ENCODE results near the gene ODAD3.
"Not testable (repeated sequence)": the region's sequence is repeated elsewhere in the genome, so short reads cannot be mapped to it uniquely, and the experiment has no call there.

ODAD3 gene

GRCh38 chr19:11479090-11479897, 44.4 kb upstream of the ODAD3 start:
- Histone ChIP-seq H3K9me3 (ENCODE audit: insufficient read depth, low read length) (no peaks in the 10 kb centered on the region), H3K27ac (ENCODE audit: low read length) (no peak overlapping the region), H3K79me2 (ENCODE audit: low read length) (no peaks in the 10 kb centered on the region), H4K20me1 (ENCODE audit: insufficient read depth, low read length) (no peaks in the 10 kb centered on the region), H3K9ac (ENCODE audit: low read length) (no peak overlapping the region), H3K27me3 (ENCODE audit: low read depth, low read length) (no peaks in the 10 kb centered on the region), H3K4me2 (ENCODE audit: low read length) (peak overlapping the region; percentile 30), H3K4me1 (ENCODE audit: low read length) (peaks cover 27% of the 10 kb centered on the region), H3K4me3 (ENCODE audit: low read length) (no peak overlapping the region), H2AFZ (ENCODE audit: low read depth, low read length) (peak overlapping the region; percentile 51; the same call in 1 of the 2 replicates), H3K36me3 (replicated peaks; ENCODE audit: low read depth, low read length) (no peaks in the 10 kb centered on the region)
- TF ChIP-seq EZH2phosphoT487 (IDR thresholded peaks at IDR 0.05; ENCODE audit: low read depth) (no peak), CTCF (IDR thresholded peaks at IDR 0.05; ENCODE audit: low read depth, low read length) (no peak)

- Histone ChIP-seq H3K4me2 (ENCODE audit: low read length) (peak overlapping the region; percentile 30), H3K27me3 (ENCODE audit: low read depth, low read length) (no peaks in the 10 kb centered on the region), H4K20me1 (ENCODE audit: insufficient read depth, low read length) (no peaks in the 10 kb centered on the region)
Measured at GRCh38 chr19:11478167-11479089, 43.5 kb upstream of the ODAD3 start.

GRCh38 chr19:11475861-11476260, 40.9 kb upstream of the ODAD3 start:
- Histone ChIP-seq H3K4me1 (ENCODE audit: low read length) (peaks cover 20% of the 10 kb centered on the region), H3K9ac (ENCODE audit: low read length) (no peak overlapping the region), H3K36me3 (replicated peaks; ENCODE audit: low read depth, low read length) (no peaks in the 10 kb centered on the region), H3K4me3 (ENCODE audit: low read length) (no peak overlapping the region), H3K27me3 (ENCODE audit: low read depth, low read length) (no peaks in the 10 kb centered on the region), H3K4me2 (ENCODE audit: low read length) (no peak overlapping the region), H3K79me2 (ENCODE audit: low read length) (no peaks in the 10 kb centered on the region), H2AFZ (ENCODE audit: low read depth, low read length) (no peak overlapping the region), H4K20me1 (ENCODE audit: insufficient read depth, low read length) (no peaks in the 10 kb centered on the region), H3K9me3 (ENCODE audit: insufficient read depth, low read length) (no peaks in the 10 kb centered on the region), H3K27ac (ENCODE audit: low read length) (no peak overlapping the region)
- TF ChIP-seq EZH2phosphoT487 (IDR thresholded peaks at IDR 0.05; ENCODE audit: low read depth) (no peak), CTCF (IDR thresholded peaks at IDR 0.05; ENCODE audit: low read depth, low read length) (no peak)

More at GRCh38 chr19:11478167-11479089, 43.5 kb upstream of the ODAD3 start:
- no peak overlapping the region for H3K4me3 ChIP-seq (ENCODE audit: low read length)
- H3K27ac ChIP-seq (ENCODE audit: low read length), result no peak overlapping the region
- H2AFZ ChIP-seq (ENCODE audit: low read depth, low read length), result peak overlapping the region; percentile 51; the same call in 1 of the 2 replicates
- H3K9ac ChIP-seq (ENCODE audit: low read length), result no peak overlapping the region
- no peak for TF ChIP-seq CTCF (IDR thresholded peaks at IDR 0.05; ENCODE audit: low read depth, low read length)
- no peak for TF ChIP-seq EZH2phosphoT487 (IDR thresholded peaks at IDR 0.05; ENCODE audit: low read depth)
- no peaks in the 10 kb centered on the region for H3K36me3 ChIP-seq (replicated peaks; ENCODE audit: low read depth, low read length)
- H3K9me3 ChIP-seq (ENCODE audit: insufficient read depth, low read length), result no peaks in the 10 kb centered on the region
- no peaks in the 10 kb centered on the region for H3K79me2 ChIP-seq (ENCODE audit: low read length)
- H3K4me1 ChIP-seq (ENCODE audit: low read length), result peaks cover 36% of the 10 kb centered on the region

- not testable (repeated sequence) for H3K36me3 ChIP-seq (replicated peaks; ENCODE audit: low read depth, low read length); H3K4me3 ChIP-seq (ENCODE audit: low read length); H4K20me1 ChIP-seq (ENCODE audit: insufficient read depth, low read length); H2AFZ ChIP-seq (ENCODE audit: low read depth, low read length); H3K79me2 ChIP-seq (ENCODE audit: low read length); H3K4me2 ChIP-seq (ENCODE audit: low read length); H3K27me3 ChIP-seq (ENCODE audit: low read depth, low read length); H3K9me3 ChIP-seq (ENCODE audit: insufficient read depth, low read length); H3K27ac ChIP-seq (ENCODE audit: low read length); H3K9ac ChIP-seq (ENCODE audit: low read length)
- peaks cover 20% of the 10 kb centered on the region for H3K4me1 ChIP-seq (ENCODE audit: low read length)
Measured at GRCh38 chr19:11475343-11475742, 40.4 kb upstream of the ODAD3 start.

All from OCI-LY3 (cell line).